Thyroid gland (tissue), 4 donors: ENCODE results near the gene TMEM31. TPM values are rescaled to one million over a fixed set of nuclear protein-coding genes. Genes with fewer than 3 reads are reported as not detected.
"Not testable (repeated sequence)": the region's sequence is repeated elsewhere in the genome, so short reads cannot be mapped to it uniquely, and the experiment has no call there.

Source experiments
- DNase-seq, 2 donors: peaks; one replicate each; pipeline ENCODE4 v3.0.0-alpha.2; 2019
- H3K27ac ChIP-seq, 3 donors: fragments of 200-600 bp; sonication (generic); 1 replicate in 2 of 3; 2 replicates in 1 of 3; pipeline ENCODE4 v1.5.1; 2016 to 2019; ENCODE audit warnings: mild to moderate bottlenecking in 1 of 3, moderate library complexity in 1 of 3
- H3K27me3 ChIP-seq: fragments of 200-600 bp; sonication (generic); one replicate; pipeline ENCODE4 v1.5.1; 2019
- H3K36me3 ChIP-seq, 2 donors: fragments of 200-600 bp; sonication (generic); one replicate each; pipeline ENCODE4 v1.5.1; 2016 to 2019
- H3K4me1 ChIP-seq, 2 donors: fragments of 200-600 bp; sonication (generic); one replicate each; pipeline ENCODE4 v1.5.1; 2017 to 2019
- H3K4me3 ChIP-seq, 3 donors: fragments of 200-600 bp; sonication (generic); replicated peaks in 1 of 3; 1 replicate in 2 of 3; 2 replicates in 1 of 3; pipeline ENCODE4 v1.5.1; 2016; ENCODE audit warnings: mild to moderate bottlenecking in 1 of 3
- H3K9me3 ChIP-seq: fragments of 200-600 bp; sonication (generic); one replicate; pipeline ENCODE4 v1.5.1; 2017
- POLR2A ChIP-seq, 2 donors: fragments of 450-650 bp; IDR thresholded peaks; one replicate each; pipeline ENCODE4 v1.6.1; 2017; ENCODE audit warnings: antibody characterized with exemption in 2 of 2, mild to moderate bottlenecking in 2 of 2, moderate library complexity in 1 of 2
- WGBS, 2 donors: methylation state at CpG; one replicate each; pipeline ENCODE4 v1.1.5; 2017; 5-methylcytosine and 5-hydroxymethylcytosine counted together
- intact Hi-C: fragments of 100-400 bp; cut with DNase I; formaldehyde crosslinking; loops from one replicate; pipeline ENCODE4 v1.15.1; 2023
- total RNA-seq, 4 donors: library from RNA; depleted of rRNA; stranded (reverse); fragments of >200 nt; gene quantifications; one replicate each; pipeline ENCODE4 v1.2.3, GENCODE V29; 2016
- TF ChIP-seq, protein P1 (sequence below), 6 experiments: fragments of 200-600 bp in 3 of 6; fragments of 450-650 bp in 3 of 6; sonication (generic) in 3 of 6; IDR thresholded peaks; one replicate each; pipeline ENCODE4 v1.5.1; 2016 to 2019; ENCODE audit warnings: antibody characterized with exemption in 6 of 6, mild to moderate bottlenecking in 2 of 6, inconsistent platforms in 1 of 6, moderate library complexity in 1 of 6

TMEM31 gene
- total RNA-seq, 4 donors from 2014 or later: not detected

DNA sequence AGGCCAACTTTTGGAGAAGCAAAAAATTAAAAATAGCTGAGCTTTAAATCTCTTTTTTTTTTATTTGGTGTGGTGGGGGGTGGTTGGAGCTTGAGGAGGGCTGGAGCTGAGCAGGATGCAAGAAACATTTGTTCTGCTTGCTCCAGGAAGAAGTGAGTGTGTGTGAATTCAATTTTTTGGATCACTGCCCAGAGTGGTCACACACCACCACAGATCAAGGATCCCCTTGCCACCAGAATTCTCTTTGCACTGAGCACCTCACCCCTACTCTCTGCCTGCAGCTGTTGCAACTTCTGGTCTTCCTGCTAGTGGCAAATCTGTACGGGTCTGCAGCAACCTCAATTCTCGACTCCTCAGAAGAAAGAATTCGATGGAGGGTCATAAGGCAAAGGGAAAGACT lies 46.0 kb downstream of the TMEM31 start:
- Histone ChIP-seq H3K36me3 (no peaks in the 10 kb centered on the region), H3K4me1 (no peaks in the 10 kb centered on the region), H3K9me3 (no peaks in the 10 kb centered on the region), H3K4me3 (no peak overlapping the region), H3K27me3 (no peaks in the 10 kb centered on the region), H3K27ac (no peak overlapping the region)
- TF ChIP-seq POLR2A (IDR thresholded peaks at IDR 0.05): no peak
- TF ChIP-seq, protein P1, sequence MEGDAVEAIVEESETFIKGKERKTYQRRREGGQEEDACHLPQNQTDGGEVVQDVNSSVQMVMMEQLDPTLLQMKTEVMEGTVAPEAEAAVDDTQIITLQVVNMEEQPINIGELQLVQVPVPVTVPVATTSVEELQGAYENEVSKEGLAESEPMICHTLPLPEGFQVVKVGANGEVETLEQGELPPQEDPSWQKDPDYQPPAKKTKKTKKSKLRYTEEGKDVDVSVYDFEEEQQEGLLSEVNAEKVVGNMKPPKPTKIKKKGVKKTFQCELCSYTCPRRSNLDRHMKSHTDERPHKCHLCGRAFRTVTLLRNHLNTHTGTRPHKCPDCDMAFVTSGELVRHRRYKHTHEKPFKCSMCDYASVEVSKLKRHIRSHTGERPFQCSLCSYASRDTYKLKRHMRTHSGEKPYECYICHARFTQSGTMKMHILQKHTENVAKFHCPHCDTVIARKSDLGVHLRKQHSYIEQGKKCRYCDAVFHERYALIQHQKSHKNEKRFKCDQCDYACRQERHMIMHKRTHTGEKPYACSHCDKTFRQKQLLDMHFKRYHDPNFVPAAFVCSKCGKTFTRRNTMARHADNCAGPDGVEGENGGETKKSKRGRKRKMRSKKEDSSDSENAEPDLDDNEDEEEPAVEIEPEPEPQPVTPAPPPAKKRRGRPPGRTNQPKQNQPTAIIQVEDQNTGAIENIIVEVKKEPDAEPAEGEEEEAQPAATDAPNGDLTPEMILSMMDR (IDR thresholded peaks at IDR 0.05): no peak
- WGBS, 2 donors: 15 to 33% methylated on average over 3 of the region's 3 CpGs
- DNase-seq: peak; percentile 14 to 22
- intact Hi-C loops: no loop called here

DNA sequence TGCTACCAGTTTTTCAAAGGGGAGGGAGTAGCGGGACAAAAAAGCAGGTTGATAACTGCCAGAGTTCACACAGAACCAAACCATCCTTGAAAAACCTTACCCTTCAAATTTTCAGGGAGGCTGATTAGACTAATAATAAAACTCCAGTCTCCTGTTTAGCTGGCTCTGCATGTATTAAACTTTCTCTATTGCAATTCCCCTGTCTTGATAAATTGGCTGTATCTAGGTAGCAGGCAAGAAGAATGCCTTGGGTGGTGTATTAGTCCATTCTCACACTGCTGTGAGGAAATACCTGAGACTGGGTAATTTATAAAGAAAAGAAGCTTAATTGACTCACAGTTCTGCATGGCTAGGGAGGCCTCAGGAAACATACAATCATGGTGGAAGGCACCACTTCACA lies 47.8 kb downstream of the TMEM31 start:
- DNase-seq: no peak
- WGBS, 2 donors: 95 to 100% methylated on average over 1 of the region's 1 CpG
- H3K27me3 ChIP-seq: no peaks in the 10 kb centered on the region

DNA sequence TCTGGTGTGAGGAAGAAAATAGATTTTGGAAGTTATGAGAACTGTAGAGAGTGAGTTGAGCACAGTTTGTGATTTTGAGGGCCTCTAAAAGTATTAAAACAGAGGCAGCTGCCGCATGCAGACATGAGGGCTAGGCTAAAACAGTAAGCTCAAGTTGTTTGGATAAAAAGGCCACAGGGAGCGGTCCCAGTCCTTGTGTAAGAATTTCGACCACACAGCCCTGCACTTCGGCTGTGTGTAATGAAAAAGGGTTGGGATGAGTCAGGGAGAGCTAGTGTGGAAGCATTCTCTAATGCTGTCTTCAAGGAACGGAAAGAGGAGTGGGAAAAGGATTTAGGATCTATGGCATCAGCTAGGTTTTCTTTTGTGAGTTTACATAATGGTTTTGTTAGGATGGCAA lies 52.8 kb downstream of the TMEM31 start:
- not testable (repeated sequence) for DNase-seq

More for the DNA sequence above, 47.8 kb downstream of the TMEM31 start:
- Histone ChIP-seq H3K4me1 (no peaks in the 10 kb centered on the region), H3K4me3 (no peak overlapping the region), H3K9me3 (no peaks in the 10 kb centered on the region), H3K27ac (no peak overlapping the region), H3K36me3 (no peaks in the 10 kb centered on the region)
- intact Hi-C loops: no loop called here
- TF ChIP-seq, protein P1 (IDR thresholded peaks at IDR 0.05): no peak
- no peak for TF ChIP-seq POLR2A (IDR thresholded peaks at IDR 0.05)

More for the DNA sequence above, 52.8 kb downstream of the TMEM31 start:
- WGBS, 2 donors: 71% methylated on average over 5 of the region's 5 CpGs
- H3K36me3 ChIP-seq, H3K9me3 ChIP-seq, H3K27me3 ChIP-seq, H3K27ac ChIP-seq, H3K4me3 ChIP-seq, intact Hi-C loops, H3K4me1 ChIP-seq: not testable (repeated sequence)

Other genes starting within 250 kb of the TMEM31 start
- gene RAB40A, start 191.4 kb upstream of the TMEM31 start, total RNA-seq: under 1 TPM; 0.33 to 0.71 (median 0.58) TPM
- gene TCEAL4, start 125.4 kb upstream of the TMEM31 start, total RNA-seq: 10 to 100 TPM; 72.0 to 91.8 (median 79.8) TPM
- 10 to 100 TPM; 38.1 to 61.1 (median 43.7) TPM for gene TCEAL3, start 102.9 kb upstream of the TMEM31 start, total RNA-seq
- 10 to 100 TPM; 58.2 to 79.0 (median 65.5) TPM for gene TCEAL1, start 81.9 kb upstream of the TMEM31 start, total RNA-seq
- gene MORF4L2, start 24.2 kb upstream of the TMEM31 start, total RNA-seq: 100 to 1,000 TPM; 273 to 382 (median 361) TPM
- 1 to 10 TPM in 3 of 4 donors, under 1 TPM in 1; 0.33 to 2.2 (median 1.5) TPM for gene PLP1, start 65.9 kb downstream of the TMEM31 start, total RNA-seq
- gene RAB9B, start 121.3 kb downstream of the TMEM31 start, total RNA-seq: 1 to 10 TPM; 1.9 to 4.1 (median 2.9) TPM